ENCODE data around the gene S100A10.

The S100A10 gene

DNA sequence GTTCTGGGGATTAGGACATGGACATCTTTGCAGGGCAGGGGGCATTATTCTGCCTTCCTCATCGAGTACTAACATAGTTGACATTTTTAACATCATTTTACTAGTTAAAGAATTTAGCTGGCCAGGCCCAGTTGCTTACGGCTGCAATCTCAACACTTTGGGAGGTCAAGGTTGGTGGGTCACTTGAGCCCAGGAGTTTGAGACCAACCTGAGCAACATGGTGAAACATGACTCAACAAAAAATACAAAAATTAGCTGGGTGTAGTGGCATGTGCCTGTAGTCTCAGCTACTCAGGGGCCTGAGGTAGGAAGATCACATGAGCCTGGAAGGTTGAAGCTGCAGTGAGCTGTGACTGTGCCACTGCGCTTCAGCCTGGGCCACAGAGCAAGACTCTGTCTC, 54.5 kb downstream of the S100A10 start:
- TF ChIP-seq EZH2phosphoT487 (IDR thresholded peaks at IDR 0.05; ENCODE audit: low read length) (no peak), EZH2 (optimal IDR thresholded peaks at IDR 0.05; ENCODE audit: low read depth, low read length) (no peak)
- Histone ChIP-seq H3K36me3 (replicated peaks; ENCODE audit: insufficient read depth, low read length) (no peaks in the 10 kb centered on the region), H3K9ac (ENCODE audit: low read length) (no peak overlapping the region), H3K27ac (ENCODE audit: low read length) (no peak overlapping the region), H3K4me3 (ENCODE audit: low read length) (no peak overlapping the region), H3F3A (ENCODE audit: insufficient read depth, low read length) (no peaks in the 10 kb centered on the region), H3K4me2 (ENCODE audit: low read depth, low read length) (no peak overlapping the region), H3K79me2 (ENCODE audit: low read length) (no peaks in the 10 kb centered on the region), H3K9me2 (replicated peaks; ENCODE audit: insufficient read depth, low read length) (no peaks in the 10 kb centered on the region), H4K20me1 (ENCODE audit: insufficient read depth, low read length) (no peaks in the 10 kb centered on the region), H3K4me1 (ENCODE audit: low read length) (0 out of 2 replicates have a peak, but pooled peaks cover 3% of the 10 kb centered on the region), H3K9me3 (replicated peaks; ENCODE audit: insufficient read depth, low read length) (no peaks in the 10 kb centered on the region), H3K27me3 (replicated peaks; ENCODE audit: insufficient read depth, low read length) (no peaks in the 10 kb centered on the region), H2AFZ (ENCODE audit: low read length) (no peak overlapping the region)
- DNase-seq = no peak

DNA sequence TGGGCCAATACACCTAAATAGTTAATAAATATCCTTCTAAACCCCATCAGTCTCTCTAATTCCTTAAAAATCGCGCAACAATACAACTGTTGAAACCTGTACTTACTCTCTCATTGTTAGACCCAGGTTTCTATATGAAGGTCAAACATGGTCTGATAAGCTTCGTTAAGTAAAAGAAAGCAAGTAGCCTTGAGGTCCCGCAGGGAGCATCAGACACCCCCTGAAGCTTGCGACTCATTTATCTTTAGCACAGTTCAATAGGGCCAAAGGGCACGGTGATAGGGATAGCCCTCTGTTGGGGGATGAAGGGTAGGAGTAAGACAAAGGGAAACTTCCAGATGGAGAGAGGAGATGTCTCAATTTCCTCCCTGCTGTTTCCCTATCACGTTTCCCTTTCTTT, 57.0 kb downstream of the S100A10 start:
- H3K4me3 ChIP-seq (ENCODE audit: low read length) = no peak overlapping the region
- no peak for DNase-seq
- no peaks in the 10 kb centered on the region for H4K20me1 ChIP-seq (ENCODE audit: insufficient read depth, low read length)
- no peaks in the 10 kb centered on the region for H3K9me2 ChIP-seq (replicated peaks; ENCODE audit: insufficient read depth, low read length)
- no peaks in the 10 kb centered on the region for H3F3A ChIP-seq (ENCODE audit: insufficient read depth, low read length)
- H3K36me3 ChIP-seq (replicated peaks; ENCODE audit: insufficient read depth, low read length) = no peaks in the 10 kb centered on the region
- TF ChIP-seq EZH2phosphoT487 (IDR thresholded peaks at IDR 0.05; ENCODE audit: low read length) = no peak
- TF ChIP-seq, protein P1, sequence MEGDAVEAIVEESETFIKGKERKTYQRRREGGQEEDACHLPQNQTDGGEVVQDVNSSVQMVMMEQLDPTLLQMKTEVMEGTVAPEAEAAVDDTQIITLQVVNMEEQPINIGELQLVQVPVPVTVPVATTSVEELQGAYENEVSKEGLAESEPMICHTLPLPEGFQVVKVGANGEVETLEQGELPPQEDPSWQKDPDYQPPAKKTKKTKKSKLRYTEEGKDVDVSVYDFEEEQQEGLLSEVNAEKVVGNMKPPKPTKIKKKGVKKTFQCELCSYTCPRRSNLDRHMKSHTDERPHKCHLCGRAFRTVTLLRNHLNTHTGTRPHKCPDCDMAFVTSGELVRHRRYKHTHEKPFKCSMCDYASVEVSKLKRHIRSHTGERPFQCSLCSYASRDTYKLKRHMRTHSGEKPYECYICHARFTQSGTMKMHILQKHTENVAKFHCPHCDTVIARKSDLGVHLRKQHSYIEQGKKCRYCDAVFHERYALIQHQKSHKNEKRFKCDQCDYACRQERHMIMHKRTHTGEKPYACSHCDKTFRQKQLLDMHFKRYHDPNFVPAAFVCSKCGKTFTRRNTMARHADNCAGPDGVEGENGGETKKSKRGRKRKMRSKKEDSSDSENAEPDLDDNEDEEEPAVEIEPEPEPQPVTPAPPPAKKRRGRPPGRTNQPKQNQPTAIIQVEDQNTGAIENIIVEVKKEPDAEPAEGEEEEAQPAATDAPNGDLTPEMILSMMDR (IDR thresholded peaks at IDR 0.05; ENCODE audit: low read length) = no peak
- no peak for TF ChIP-seq EZH2 (optimal IDR thresholded peaks at IDR 0.05; ENCODE audit: low read depth, low read length)
- no peaks in the 10 kb centered on the region for H3K27me3 ChIP-seq (replicated peaks; ENCODE audit: insufficient read depth, low read length)
- H3K4me2 ChIP-seq (ENCODE audit: low read depth, low read length) = no peak overlapping the region
- no peak overlapping the region for H3K9ac ChIP-seq (ENCODE audit: low read length)
- no peaks in the 10 kb centered on the region for H3K79me2 ChIP-seq (ENCODE audit: low read length)
- H2AFZ ChIP-seq (ENCODE audit: low read length) = no peak overlapping the region
- H3K27ac ChIP-seq (ENCODE audit: low read length) = no peak overlapping the region
- H3K9me3 ChIP-seq (replicated peaks; ENCODE audit: insufficient read depth, low read length) = no peaks in the 10 kb centered on the region
- H3K4me1 ChIP-seq (ENCODE audit: low read length) = peaks cover 6% of the 10 kb centered on the region; the same call in 1 of the 2 replicates

DNA sequence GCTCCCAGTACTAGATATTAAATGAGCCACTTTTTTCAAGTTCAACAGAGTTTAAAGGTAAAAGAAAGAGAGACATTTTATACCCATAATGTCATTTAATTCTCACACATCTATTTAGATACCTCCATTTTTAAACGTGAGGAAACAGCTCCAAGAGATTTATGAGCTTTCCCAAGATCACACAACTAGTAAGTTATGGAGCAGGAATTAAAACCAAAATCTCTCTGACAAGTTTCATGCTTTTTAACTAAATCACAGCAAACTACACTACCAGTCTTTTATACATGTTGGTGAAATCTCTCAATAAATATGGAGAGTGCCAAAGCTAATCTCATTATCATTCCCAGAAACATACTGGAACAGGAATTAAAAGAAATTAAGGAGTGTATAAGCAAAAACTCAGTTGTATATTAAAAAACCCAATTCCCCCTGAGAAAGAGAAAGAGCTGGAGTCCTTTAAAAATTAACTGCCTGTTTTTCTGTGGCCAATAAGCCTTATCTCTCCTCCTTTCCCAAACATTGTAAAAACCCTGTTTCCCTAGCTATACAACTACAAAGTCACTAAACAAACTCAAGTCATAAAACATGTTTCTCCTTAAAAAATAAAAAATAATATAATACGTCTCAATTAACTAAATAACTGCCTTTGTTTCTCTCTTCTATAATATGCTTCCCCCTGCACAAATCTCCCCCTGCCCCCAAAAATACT, 57.6 kb downstream of the S100A10 start:
- H3F3A ChIP-seq (ENCODE audit: insufficient read depth, low read length) = no peaks in the 10 kb centered on the region
- TF ChIP-seq EZH2 (optimal IDR thresholded peaks at IDR 0.05; ENCODE audit: low read depth, low read length) (no peak), EZH2phosphoT487 (IDR thresholded peaks at IDR 0.05; ENCODE audit: low read length) (no peak)
- TF ChIP-seq, protein P1 (IDR thresholded peaks at IDR 0.05; ENCODE audit: low read length) = no peak
- H2AFZ ChIP-seq (ENCODE audit: low read length) = no peak overlapping the region
- no peak overlapping the region for H3K4me3 ChIP-seq (ENCODE audit: low read length)
- no peak overlapping the region for H3K27ac ChIP-seq (ENCODE audit: low read length)
- H3K79me2 ChIP-seq (ENCODE audit: low read length) = no peaks in the 10 kb centered on the region
- H4K20me1 ChIP-seq (ENCODE audit: insufficient read depth, low read length) = no peaks in the 10 kb centered on the region
- no peak for DNase-seq
- peaks cover 6% of the 10 kb centered on the region; the same call in 1 of the 2 replicates for H3K4me1 ChIP-seq (ENCODE audit: low read length)
- H3K36me3 ChIP-seq (replicated peaks; ENCODE audit: insufficient read depth, low read length) = no peaks in the 10 kb centered on the region
- H3K4me2 ChIP-seq (ENCODE audit: low read depth, low read length) = no peak overlapping the region
- H3K9me2 ChIP-seq (replicated peaks; ENCODE audit: insufficient read depth, low read length) = no peaks in the 10 kb centered on the region
- H3K9me3 ChIP-seq (replicated peaks; ENCODE audit: insufficient read depth, low read length) = no peaks in the 10 kb centered on the region
- H3K9ac ChIP-seq (ENCODE audit: low read length) = no peak overlapping the region
- no peaks in the 10 kb centered on the region for H3K27me3 ChIP-seq (replicated peaks; ENCODE audit: insufficient read depth, low read length)

DNA sequence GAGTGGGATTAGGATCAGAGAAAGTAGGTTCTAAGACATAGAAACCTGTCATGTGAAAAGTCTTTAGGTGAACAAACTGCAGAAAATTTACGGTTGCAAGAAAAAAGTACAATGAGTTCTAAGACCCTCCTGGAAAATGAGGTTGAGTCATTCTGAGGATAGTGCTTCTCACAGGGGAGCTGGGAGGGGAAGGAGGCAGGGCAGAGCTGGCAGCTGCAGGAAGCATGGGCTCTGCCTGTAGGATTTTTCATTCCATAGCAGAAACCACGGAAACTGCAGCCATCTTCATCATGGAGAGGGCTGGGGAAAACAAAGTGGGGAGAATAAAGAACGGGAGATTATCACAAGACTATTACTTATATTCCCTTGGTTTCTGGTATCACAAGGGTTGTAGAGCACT, 58.5 kb downstream of the S100A10 start:
- H3F3A ChIP-seq (ENCODE audit: insufficient read depth, low read length) = no peaks in the 10 kb centered on the region
- no peaks in the 10 kb centered on the region for H3K27me3 ChIP-seq (replicated peaks; ENCODE audit: insufficient read depth, low read length)
- no peak for DNase-seq
- no peak overlapping the region for H2AFZ ChIP-seq (ENCODE audit: low read length)
- no peaks in the 10 kb centered on the region for H4K20me1 ChIP-seq (ENCODE audit: insufficient read depth, low read length)
- no peaks in the 10 kb centered on the region for H3K79me2 ChIP-seq (ENCODE audit: low read length)
- TF ChIP-seq, protein P1 (IDR thresholded peaks at IDR 0.05; ENCODE audit: low read length) = no peak
- TF ChIP-seq EZH2 (optimal IDR thresholded peaks at IDR 0.05; ENCODE audit: low read depth, low read length) (no peak), EZH2phosphoT487 (IDR thresholded peaks at IDR 0.05; ENCODE audit: low read length) (no peak)
- no peak overlapping the region for H3K27ac ChIP-seq (ENCODE audit: low read length)
- no peak overlapping the region for H3K4me3 ChIP-seq (ENCODE audit: low read length)
- no peaks in the 10 kb centered on the region for H3K36me3 ChIP-seq (replicated peaks; ENCODE audit: insufficient read depth, low read length)
- H3K4me1 ChIP-seq (ENCODE audit: low read length) = peaks cover 14% of the 10 kb centered on the region
- H3K9me3 ChIP-seq (replicated peaks; ENCODE audit: insufficient read depth, low read length) = no peaks in the 10 kb centered on the region
- no peaks in the 10 kb centered on the region for H3K9me2 ChIP-seq (replicated peaks; ENCODE audit: insufficient read depth, low read length)
- H3K9ac ChIP-seq (ENCODE audit: low read length) = no peak overlapping the region
- H3K4me2 ChIP-seq (ENCODE audit: low read depth, low read length) = no peak overlapping the region

Measured in MM.1S (cell line).